Vagina (tissue), 2 donors: Measurements from ENCODE around the gene FSHB.

ENCODE experiments used
- CTCF ChIP-seq, 3 experiments: fragments of 450-650 bp in 2 of 3; fragments of 200-600 bp in 1 of 3; sonication (generic) in 1 of 3; IDR thresholded peaks; one replicate each; pipeline ENCODE4 v1.5.1; 2017 to 2019; ENCODE audit warnings: antibody characterized with exemption in 3 of 3, mild to moderate bottlenecking in 2 of 3, moderate library complexity in 2 of 3
- POLR2A ChIP-seq, 2 donors: fragments of 450-650 bp; IDR thresholded peaks; one replicate each; pipeline ENCODE4 v1.6.1; 2017; ENCODE audit warnings: antibody characterized with exemption in 2 of 2, mild to moderate bottlenecking in 2 of 2, moderate library complexity in 2 of 2

GRCh38 chr11:30244265-30244664 lies 13.5 kb downstream of the FSHB start:
- TF ChIP-seq CTCF (IDR thresholded peaks at IDR 0.05) (no peak), POLR2A (IDR thresholded peaks at IDR 0.05) (no peak)
